KMS-11 (cell line): ENCODE results near the gene PRR20C.
"Not testable (repeated sequence)": the region's sequence is repeated elsewhere in the genome, so short reads cannot be mapped to it uniquely, and the experiment has no call there.

Experiments
- H2AFZ ChIP-seq: fragments of 200-600 bp; sonication (generic); 2 replicates; pipeline ENCODE4 v1.6.1; 2016; ENCODE audit warnings: antibody characterized with exemption, mixed run types, low read depth
- H3K27ac ChIP-seq: fragments of 200-600 bp; sonication (generic); 2 replicates; pipeline ENCODE4 v1.6.1; 2016; ENCODE audit warnings: mild to moderate bottlenecking, mixed run types
- H3K27me3 ChIP-seq: fragments of 200-600 bp; sonication (generic); 2 replicates; pipeline ENCODE4 v1.6.1; 2017; ENCODE audit warnings: mild to moderate bottlenecking, low read depth, mixed run types, moderate library complexity; ENCODE audit not compliant: insufficient read depth
- H3K36me3 ChIP-seq: fragments of 200-600 bp; sonication (generic); 2 replicates; pipeline ENCODE4 v1.6.1; 2017; ENCODE audit warnings: mild to moderate bottlenecking, mixed run types; ENCODE audit not compliant: insufficient read depth
- H3K4me1 ChIP-seq: fragments of 200-600 bp; sonication (generic); 2 replicates; pipeline ENCODE4 v1.6.1; 2016; ENCODE audit warnings: mild to moderate bottlenecking, low read depth, mixed run types; ENCODE audit not compliant: poor library complexity, severe bottlenecking
- H3K4me2 ChIP-seq: fragments of 200-600 bp; sonication (generic); 2 replicates; pipeline ENCODE4 v1.7.0; 2016; ENCODE audit warnings: mild to moderate bottlenecking, mixed run types
- H3K4me3 ChIP-seq: fragments of 200-600 bp; sonication (generic); IDR thresholded peaks from 2 replicates; pipeline ENCODE4 v1.6.1; 2017; ENCODE audit warnings: low read depth, low read length, mixed read lengths; ENCODE audit not compliant: insufficient read depth
- H3K79me2 ChIP-seq: fragments of 200-600 bp; sonication (generic); 2 replicates; pipeline ENCODE4 v1.6.1; 2016; ENCODE audit warnings: low read depth, mixed run types; ENCODE audit not compliant: insufficient read depth
- H3K9ac ChIP-seq: fragments of 200-600 bp; sonication (generic); 2 replicates; pipeline ENCODE4 v1.6.1; 2016; ENCODE audit warnings: mild to moderate bottlenecking, mixed run types
- H4K20me1 ChIP-seq: fragments of 200-600 bp; sonication (generic); 2 replicates; pipeline ENCODE4 v1.6.1; 2016; ENCODE audit warnings: mild to moderate bottlenecking, mixed run types; ENCODE audit not compliant: insufficient read depth
- TF ChIP-seq, protein P1 (sequence below): fragments of 200-600 bp; sonication (generic); conservative IDR thresholded peaks from 2 replicates; pipeline ENCODE4 v1.6.1; 2017; ENCODE audit warnings: low read depth, mild to moderate bottlenecking, antibody characterized with exemption, low read length, moderate library complexity, mixed read lengths

The PRR20C gene

DNA sequence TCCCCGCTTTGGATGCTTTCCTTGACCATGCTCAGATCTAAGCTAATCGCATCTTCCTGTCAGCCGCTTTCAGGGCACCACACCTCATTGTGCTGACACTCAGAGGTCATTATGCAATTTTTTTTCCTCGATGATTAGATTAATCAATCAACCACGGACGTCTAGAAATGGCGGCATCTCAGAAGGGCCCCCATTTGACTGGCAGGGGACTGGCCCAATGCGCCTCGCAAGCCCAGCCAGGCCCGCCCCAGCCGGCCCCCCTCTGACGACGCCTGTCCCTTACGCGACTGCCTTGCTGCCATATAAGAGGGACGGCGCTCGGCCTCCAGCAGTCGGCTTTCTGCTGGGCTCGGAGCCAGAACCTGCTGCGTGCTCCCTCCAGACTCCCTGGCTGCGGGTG is at the start of gene PRR20C:
PRR20C (plus strand) TSS at position 301 of the 400 bp plus-strand sequence. CDS start 387 bp downstream, outside the sequence.
- H2AFZ ChIP-seq, H4K20me1 ChIP-seq, H3K4me3 ChIP-seq, H3K27me3 ChIP-seq, H3K4me2 ChIP-seq, H3K9ac ChIP-seq, H3K4me1 ChIP-seq, H3K79me2 ChIP-seq, H3K27ac ChIP-seq, H3K36me3 ChIP-seq: not testable (repeated sequence)

DNA sequence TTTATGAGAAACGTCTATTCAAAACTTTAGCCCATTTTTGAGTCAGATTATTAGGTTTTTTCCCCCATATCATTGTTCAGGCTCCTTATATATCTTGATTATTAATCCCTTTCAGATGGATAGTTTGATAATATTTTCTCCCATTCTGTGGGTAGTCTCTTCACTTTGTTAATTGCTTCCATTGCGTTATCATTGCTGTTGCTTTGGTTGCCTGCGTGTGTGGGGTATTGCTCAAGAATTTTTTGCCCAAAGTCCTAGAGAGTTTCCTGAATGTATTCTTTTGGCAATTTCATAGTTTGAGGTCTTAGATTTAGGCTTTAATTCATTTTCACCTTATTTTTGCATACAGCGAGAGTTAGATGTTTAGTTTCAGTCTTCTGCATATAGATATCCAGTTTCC is 38.9 kb upstream of the PRR20C start:
- Histone ChIP-seq H3K4me1 (no peaks in the 10 kb centered on the region), H3K27me3 (no peaks in the 10 kb centered on the region), H3K36me3 (no peaks in the 10 kb centered on the region), H4K20me1 (no peaks in the 10 kb centered on the region), H3K79me2 (no peaks in the 10 kb centered on the region), H2AFZ (no peak overlapping the region), H3K27ac (no peak overlapping the region), H3K4me3 (no peak overlapping the region), H3K4me2 (no peak overlapping the region), H3K9ac (no peak overlapping the region)
- TF ChIP-seq, protein P1, sequence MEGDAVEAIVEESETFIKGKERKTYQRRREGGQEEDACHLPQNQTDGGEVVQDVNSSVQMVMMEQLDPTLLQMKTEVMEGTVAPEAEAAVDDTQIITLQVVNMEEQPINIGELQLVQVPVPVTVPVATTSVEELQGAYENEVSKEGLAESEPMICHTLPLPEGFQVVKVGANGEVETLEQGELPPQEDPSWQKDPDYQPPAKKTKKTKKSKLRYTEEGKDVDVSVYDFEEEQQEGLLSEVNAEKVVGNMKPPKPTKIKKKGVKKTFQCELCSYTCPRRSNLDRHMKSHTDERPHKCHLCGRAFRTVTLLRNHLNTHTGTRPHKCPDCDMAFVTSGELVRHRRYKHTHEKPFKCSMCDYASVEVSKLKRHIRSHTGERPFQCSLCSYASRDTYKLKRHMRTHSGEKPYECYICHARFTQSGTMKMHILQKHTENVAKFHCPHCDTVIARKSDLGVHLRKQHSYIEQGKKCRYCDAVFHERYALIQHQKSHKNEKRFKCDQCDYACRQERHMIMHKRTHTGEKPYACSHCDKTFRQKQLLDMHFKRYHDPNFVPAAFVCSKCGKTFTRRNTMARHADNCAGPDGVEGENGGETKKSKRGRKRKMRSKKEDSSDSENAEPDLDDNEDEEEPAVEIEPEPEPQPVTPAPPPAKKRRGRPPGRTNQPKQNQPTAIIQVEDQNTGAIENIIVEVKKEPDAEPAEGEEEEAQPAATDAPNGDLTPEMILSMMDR = no peak

DNA sequence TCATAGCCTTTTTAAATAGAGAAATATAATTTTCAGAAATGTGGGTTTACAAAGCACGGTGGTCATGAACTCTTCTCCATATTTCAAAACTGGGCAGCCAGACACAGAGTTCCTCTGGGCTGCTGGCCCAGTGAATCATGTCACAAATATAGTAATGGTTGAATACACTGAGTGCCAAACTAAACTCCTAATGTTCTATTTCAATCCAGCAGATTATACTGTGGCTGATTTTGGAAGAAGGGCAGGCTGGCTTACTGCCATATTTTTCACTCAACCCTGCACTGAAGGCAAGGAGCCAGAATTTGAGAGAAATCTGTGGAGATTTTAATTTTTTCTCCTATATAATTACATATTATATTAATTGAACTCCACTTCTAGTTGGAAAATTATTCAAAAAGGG is 30.2 kb upstream of the PRR20C start:
- no peak overlapping the region for H3K4me2 ChIP-seq
- H3K27me3 ChIP-seq = no peaks in the 10 kb centered on the region
- no peak overlapping the region for H2AFZ ChIP-seq
- H3K27ac ChIP-seq = no peak overlapping the region
- H3K79me2 ChIP-seq = no peaks in the 10 kb centered on the region
- no peak overlapping the region for H3K4me3 ChIP-seq
- TF ChIP-seq, protein P1 = no peak
- no peaks in the 10 kb centered on the region for H3K36me3 ChIP-seq
- H3K4me1 ChIP-seq = no peaks in the 10 kb centered on the region
- H3K9ac ChIP-seq = no peak overlapping the region
- no peaks in the 10 kb centered on the region for H4K20me1 ChIP-seq

DNA sequence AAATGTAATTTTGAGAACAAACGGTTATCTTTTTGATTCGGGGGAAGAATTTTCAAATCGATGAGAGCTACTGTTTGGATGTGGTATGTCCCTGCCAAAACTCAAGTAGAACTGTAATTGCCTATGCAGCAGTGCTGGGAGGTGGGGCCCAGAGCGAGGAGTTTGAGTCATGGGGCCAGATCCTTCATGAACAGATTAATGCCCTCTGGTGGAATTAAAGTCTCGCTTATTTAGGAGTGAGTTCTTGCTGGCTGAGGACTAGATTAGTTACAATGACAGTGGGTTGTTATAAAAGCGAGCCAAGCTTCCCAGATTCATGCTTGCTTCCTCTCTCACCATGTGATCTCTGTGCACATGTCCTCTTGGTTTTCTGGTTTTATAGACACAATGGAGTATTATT is 25.0 kb upstream of the PRR20C start:
- Histone ChIP-seq H3K36me3 (no peaks in the 10 kb centered on the region), H2AFZ (no peak overlapping the region), H3K4me2 (no peak overlapping the region), H3K4me1 (no peaks in the 10 kb centered on the region), H4K20me1 (no peaks in the 10 kb centered on the region), H3K27me3 (no peaks in the 10 kb centered on the region), H3K4me3 (no peak overlapping the region), H3K27ac (no peak overlapping the region), H3K9ac (no peak overlapping the region), H3K79me2 (no peaks in the 10 kb centered on the region)
- TF ChIP-seq, protein P1 = no peak

DNA sequence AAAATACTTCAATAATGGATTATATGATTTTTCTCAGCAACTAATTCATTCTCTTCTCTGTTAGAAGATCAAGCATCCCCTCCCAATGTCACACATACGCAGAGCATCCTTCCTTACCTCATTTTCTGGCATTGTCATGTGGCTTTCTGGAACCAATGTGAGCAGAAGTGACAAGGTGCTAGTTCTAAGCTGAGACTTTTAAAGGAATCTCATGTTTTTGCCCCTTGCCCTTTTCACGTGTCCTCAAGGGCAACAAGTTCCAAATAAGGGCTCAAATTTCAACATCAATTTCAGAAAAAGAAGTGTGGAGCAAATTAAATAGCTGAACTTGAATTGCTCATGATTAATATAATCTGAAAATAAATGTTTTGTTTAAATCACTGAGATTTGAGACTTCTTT is 17.8 kb upstream of the PRR20C start:
- Histone ChIP-seq H2AFZ (no peak overlapping the region), H3K4me2 (no peak overlapping the region), H3K9ac (no peak overlapping the region), H3K36me3 (no peaks in the 10 kb centered on the region), H3K79me2 (no peaks in the 10 kb centered on the region), H3K27me3 (no peaks in the 10 kb centered on the region), H3K4me1 (no peaks in the 10 kb centered on the region), H4K20me1 (no peaks in the 10 kb centered on the region), H3K27ac (no peak overlapping the region), H3K4me3 (no peak overlapping the region)
- TF ChIP-seq, protein P1 = no peak
